ENCODE measurements around the gene STXBP6.

DNA sequence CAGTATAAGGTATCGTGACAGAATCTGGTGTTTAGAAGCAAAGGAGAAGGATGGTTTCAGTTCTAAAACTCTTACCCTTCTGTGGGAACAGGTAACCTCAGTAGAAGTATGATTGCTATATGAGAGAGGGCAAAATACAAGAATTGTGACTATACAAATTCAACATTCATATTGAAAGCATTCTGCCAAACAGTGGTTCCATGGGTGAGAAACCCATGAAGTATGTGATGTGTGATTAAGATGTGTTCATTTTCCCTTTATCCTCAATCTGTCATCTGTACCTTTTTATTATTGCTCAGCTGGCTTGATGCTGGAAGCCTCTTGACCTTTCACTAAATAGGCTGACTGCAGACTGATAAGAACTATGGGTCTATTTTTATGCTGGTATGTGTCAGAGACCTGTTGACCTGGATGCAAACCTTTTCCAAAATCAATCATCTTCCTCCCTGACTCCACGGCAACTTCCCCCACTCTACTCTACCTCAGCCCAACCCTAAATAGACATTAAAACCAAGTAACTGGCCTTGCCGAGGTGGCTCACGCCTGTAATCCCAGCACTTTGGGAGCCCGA, 109.6 kb downstream of the STXBP6 start:
- TF ChIP-seq EZH2 (IDR thresholded peaks at IDR 0.05) = no peak
- no peak for TF ChIP-seq POLR2A (IDR thresholded peaks at IDR 0.05; ENCODE audit: borderline replicate concordance, extremely low read depth, insufficient read depth, insufficient read length)
- no peak for TF ChIP-seq POLR2AphosphoS5 (IDR thresholded peaks at IDR 0.05; ENCODE audit: low read depth, low read length)

Data from HCT116 (cell line).